ENCODE results near the gene PPP2R1B. TPM values are rescaled to one million over a fixed set of nuclear protein-coding genes. Genes with fewer than 3 reads are reported as not detected.
"Not testable (repeated sequence)": the region's sequence is repeated elsewhere in the genome, so short reads cannot be mapped to it uniquely, and the experiment has no call there.

Gene PPP2R1B
- total RNA-seq, 1 donor from 2014 or later: 58.1 TPM

DNA sequence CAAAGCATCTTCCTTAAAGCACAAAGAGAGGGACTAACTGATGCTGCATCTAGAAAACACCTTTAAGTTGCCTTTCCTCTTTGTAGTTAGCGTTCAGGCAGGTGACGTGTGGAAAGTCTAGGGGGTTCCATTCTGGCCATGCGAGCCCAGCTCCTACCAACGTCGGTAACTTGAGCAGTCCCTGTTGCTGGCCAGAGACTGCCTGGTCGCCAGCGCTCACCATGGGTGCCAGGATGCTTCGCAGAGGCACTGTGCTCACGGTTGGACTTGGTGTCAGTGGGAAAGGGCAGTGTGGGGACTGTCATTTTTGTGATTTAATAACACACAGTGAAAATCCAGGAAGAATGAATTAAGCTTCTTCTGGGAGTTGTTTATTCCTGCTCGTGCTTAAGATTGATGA is 40.6 kb downstream of the PPP2R1B start:
- Mint-ChIP-seq H3K36me3 (ENCODE audit: low read depth) (peaks cover 18% of the 10 kb centered on the region), H3K4me1 (ENCODE audit: low read depth) (no peaks in the 10 kb centered on the region), H3K9me3 (no peaks in the 10 kb centered on the region), H3K4me3 (no peak overlapping the region), H3K27me3 (ENCODE audit: insufficient read depth) (no peaks in the 10 kb centered on the region), H3K27ac (no peak overlapping the region)
- no peak for DNase-seq (ENCODE audit: low spot score)
- intact Hi-C loops (cut with micrococcal nuclease): no loop called here

GRCh38 chr11:111724615-111725129 is 41.5 kb downstream of the PPP2R1B start:
- no peak overlapping the region for H3K4me3 Mint-ChIP-seq
- H3K27me3 Mint-ChIP-seq (ENCODE audit: insufficient read depth): no peaks in the 10 kb centered on the region
- peaks cover 20% of the 10 kb centered on the region for H3K36me3 Mint-ChIP-seq (ENCODE audit: low read depth)
- no peaks in the 10 kb centered on the region for H3K9me3 Mint-ChIP-seq
- intact Hi-C loops (cut with micrococcal nuclease): no loop called here
- H3K4me1 Mint-ChIP-seq (ENCODE audit: low read depth): no peaks in the 10 kb centered on the region
- no peak for DNase-seq (ENCODE audit: low spot score)
- no peak overlapping the region for H3K27ac Mint-ChIP-seq

- Mint-ChIP-seq H3K4me3 (no peak overlapping the region), H3K27ac (no peak overlapping the region), H3K36me3 (ENCODE audit: low read depth) (peaks cover 23% of the 10 kb centered on the region), H3K27me3 (ENCODE audit: insufficient read depth) (no peaks in the 10 kb centered on the region), H3K4me1 (ENCODE audit: low read depth) (no peaks in the 10 kb centered on the region), H3K9me3 (no peaks in the 10 kb centered on the region)
- intact Hi-C loops (cut with micrococcal nuclease): no loop called here
- no peak for DNase-seq (ENCODE audit: low spot score)
Measured at GRCh38 chr11:111723595-111723994, 42.6 kb downstream of the PPP2R1B start.

DNA sequence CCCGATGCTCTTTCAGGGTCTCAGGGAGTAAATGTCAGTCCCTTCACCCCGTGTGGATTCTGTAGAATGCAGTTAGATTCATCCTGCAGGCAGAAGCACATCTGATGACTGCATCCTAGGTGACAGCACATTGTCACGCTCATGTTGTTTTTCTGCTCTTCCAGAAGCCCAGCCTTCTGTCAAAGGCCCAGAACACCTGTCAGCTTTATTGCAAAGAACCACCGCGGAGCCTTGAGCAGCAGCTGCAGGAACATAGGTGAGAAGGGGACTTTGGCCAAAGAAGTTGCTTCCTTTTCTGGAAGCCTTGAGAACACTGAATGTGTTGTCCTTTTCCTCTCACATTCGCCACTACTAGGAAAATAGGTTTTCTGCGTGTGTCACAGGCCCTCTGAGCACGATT is 43.7 kb downstream of the PPP2R1B start:
- Mint-ChIP-seq H3K27me3 (ENCODE audit: insufficient read depth) (no peaks in the 10 kb centered on the region), H3K4me3 (no peak overlapping the region), H3K36me3 (ENCODE audit: low read depth) (peaks cover 24% of the 10 kb centered on the region), H3K27ac (no peak overlapping the region), H3K4me1 (ENCODE audit: low read depth) (no peaks in the 10 kb centered on the region), H3K9me3 (no peaks in the 10 kb centered on the region)
- DNase-seq (ENCODE audit: low spot score): no peak
- intact Hi-C loops (cut with micrococcal nuclease): no loop called here

DNA sequence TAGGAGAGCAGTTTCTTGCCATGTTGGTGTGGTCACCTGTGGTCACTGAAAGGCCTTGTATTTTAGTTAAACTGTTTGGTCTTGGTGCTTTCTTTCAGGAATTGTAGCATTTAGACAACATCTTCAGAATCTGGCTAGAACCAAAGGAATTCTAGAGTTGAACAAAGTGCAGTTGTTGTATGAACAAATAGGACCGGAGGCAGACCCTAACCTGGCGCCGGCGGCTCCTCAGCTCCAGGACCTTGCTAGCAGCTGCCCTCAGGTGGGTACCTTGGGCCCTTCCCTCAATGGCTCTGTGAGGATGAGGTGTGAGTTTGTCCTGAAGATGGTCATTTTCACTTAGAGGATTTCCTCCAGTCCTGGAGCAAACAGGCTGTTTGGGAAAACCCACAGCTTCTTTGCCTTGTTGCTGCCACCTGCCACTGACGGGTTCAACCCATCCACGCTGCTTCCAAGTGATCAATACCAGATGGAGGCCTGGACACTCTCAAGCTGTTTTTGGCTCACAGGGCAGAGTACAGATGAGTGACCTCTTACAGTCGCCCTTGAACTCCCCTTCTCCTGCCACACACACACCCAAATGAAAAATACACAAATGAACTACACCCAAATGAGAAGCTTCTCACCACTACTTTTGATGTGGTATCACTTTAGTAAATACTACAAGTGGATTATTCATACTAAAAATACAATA is 45.2 kb downstream of the PPP2R1B start:
- intact Hi-C loops (cut with micrococcal nuclease): no loop called here
- no peaks in the 10 kb centered on the region for H3K9me3 Mint-ChIP-seq
- H3K4me3 Mint-ChIP-seq: no peak overlapping the region
- H3K27me3 Mint-ChIP-seq (ENCODE audit: insufficient read depth): no peaks in the 10 kb centered on the region
- peaks cover 24% of the 10 kb centered on the region for H3K36me3 Mint-ChIP-seq (ENCODE audit: low read depth)
- H3K4me1 Mint-ChIP-seq (ENCODE audit: low read depth): no peaks in the 10 kb centered on the region
- no peak overlapping the region for H3K27ac Mint-ChIP-seq
- DNase-seq (ENCODE audit: low spot score): no peak

DNA sequence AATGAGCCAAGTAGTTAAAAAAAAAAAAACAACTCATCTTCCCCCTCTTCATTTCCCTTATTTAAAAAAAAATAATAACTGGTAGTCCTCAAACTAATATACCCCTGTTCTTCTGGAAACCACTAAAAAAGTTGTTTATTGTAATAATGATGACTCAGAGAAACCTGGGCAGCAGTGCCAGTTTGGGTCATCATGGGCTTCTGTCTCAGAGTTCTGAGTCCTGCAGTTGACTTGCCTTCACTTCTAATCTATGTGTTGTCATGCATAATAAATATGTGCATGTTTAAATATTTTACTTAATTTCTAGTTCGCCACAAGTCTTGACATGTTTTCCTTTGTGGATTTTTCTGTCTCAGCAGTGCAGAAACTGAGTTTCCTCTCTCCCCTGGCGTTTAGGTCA is 46.8 kb downstream of the PPP2R1B start:
- no peak for DNase-seq (ENCODE audit: low spot score)
- Mint-ChIP-seq H3K4me1 (ENCODE audit: low read depth) (no peaks in the 10 kb centered on the region), H3K9me3 (no peaks in the 10 kb centered on the region), H3K4me3 (no peak overlapping the region), H3K27me3 (ENCODE audit: insufficient read depth) (no peaks in the 10 kb centered on the region), H3K36me3 (ENCODE audit: low read depth) (peaks cover 25% of the 10 kb centered on the region), H3K27ac (no peak overlapping the region)
- intact Hi-C loops (cut with micrococcal nuclease): no loop called here

GRCh38 chr11:111718859-111719258 is 47.3 kb downstream of the PPP2R1B start:
- intact Hi-C loops (cut with micrococcal nuclease): no loop called here
- Mint-ChIP-seq H3K27me3 (ENCODE audit: insufficient read depth) (no peaks in the 10 kb centered on the region), H3K4me1 (ENCODE audit: low read depth) (no peaks in the 10 kb centered on the region), H3K27ac (no peak overlapping the region), H3K4me3 (no peak overlapping the region), H3K9me3 (no peaks in the 10 kb centered on the region), H3K36me3 (ENCODE audit: low read depth) (peaks cover 25% of the 10 kb centered on the region)
- no peak for DNase-seq (ENCODE audit: low spot score)

DNA sequence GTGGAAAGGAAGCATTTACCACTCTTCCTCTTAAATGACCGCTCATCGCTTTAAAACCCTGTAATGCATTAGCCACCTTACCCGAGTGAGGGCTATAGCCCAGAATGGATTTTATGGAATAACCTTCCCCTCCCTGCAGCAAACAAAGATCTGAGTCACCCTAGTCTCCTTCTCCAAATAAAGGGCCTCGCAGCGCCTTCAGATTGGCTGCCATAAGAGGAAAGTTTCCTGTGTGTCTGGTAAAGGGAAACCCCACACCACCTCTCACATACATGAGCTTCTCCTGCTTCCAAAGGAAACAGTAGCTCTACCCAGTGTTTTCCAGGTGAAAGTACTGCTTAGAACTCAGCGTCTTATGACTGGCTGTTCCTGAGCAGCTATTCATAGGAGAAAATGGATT is 47.8 kb downstream of the PPP2R1B start:
- Mint-ChIP-seq H3K4me1 (ENCODE audit: low read depth) (no peaks in the 10 kb centered on the region), H3K36me3 (ENCODE audit: low read depth) (peaks cover 25% of the 10 kb centered on the region), H3K4me3 (no peak overlapping the region), H3K9me3 (no peaks in the 10 kb centered on the region), H3K27me3 (ENCODE audit: insufficient read depth) (no peaks in the 10 kb centered on the region), H3K27ac (no peak overlapping the region)
- intact Hi-C loops (cut with micrococcal nuclease): no loop called here
- no peak for DNase-seq (ENCODE audit: low spot score)

GRCh38 chr11:111717660-111718059 is 48.5 kb downstream of the PPP2R1B start:
- H3K27ac Mint-ChIP-seq; H3K4me3 Mint-ChIP-seq; H3K9me3 Mint-ChIP-seq; H3K27me3 Mint-ChIP-seq (ENCODE audit: insufficient read depth); intact Hi-C loops (cut with micrococcal nuclease); H3K4me1 Mint-ChIP-seq (ENCODE audit: low read depth); DNase-seq (ENCODE audit: low spot score): not testable (repeated sequence)
- peaks cover 18% of the 10 kb centered on the region for H3K36me3 Mint-ChIP-seq (ENCODE audit: low read depth)

- H3K36me3 Mint-ChIP-seq (ENCODE audit: low read depth): peaks cover 9% of the 10 kb centered on the region
- no peaks in the 10 kb centered on the region for H3K27me3 Mint-ChIP-seq (ENCODE audit: insufficient read depth)
Measured at GRCh38 chr11:111715142-111715816, 50.9 kb downstream of the PPP2R1B start.

GRCh38 chr11:111714522-111714921 is 51.7 kb downstream of the PPP2R1B start:
- Mint-ChIP-seq H3K36me3 (ENCODE audit: low read depth) (peaks cover 5% of the 10 kb centered on the region), H3K27me3 (ENCODE audit: insufficient read depth) (no peaks in the 10 kb centered on the region), H3K4me3 (no peak overlapping the region), H3K4me1 (ENCODE audit: low read depth) (no peaks in the 10 kb centered on the region), H3K27ac (no peak overlapping the region), H3K9me3 (no peaks in the 10 kb centered on the region)
- no peak for DNase-seq (ENCODE audit: low spot score)
- intact Hi-C loops (cut with micrococcal nuclease): no loop called here

More at GRCh38 chr11:111715142-111715816, 50.9 kb downstream of the PPP2R1B start:
- no peak overlapping the region for H3K27ac Mint-ChIP-seq
- no peaks in the 10 kb centered on the region for H3K4me1 Mint-ChIP-seq (ENCODE audit: low read depth)
- intact Hi-C loops (cut with micrococcal nuclease): no loop called here
- no peak for DNase-seq (ENCODE audit: low spot score)
- H3K9me3 Mint-ChIP-seq: no peaks in the 10 kb centered on the region
- H3K4me3 Mint-ChIP-seq: no peak overlapping the region

DNA sequence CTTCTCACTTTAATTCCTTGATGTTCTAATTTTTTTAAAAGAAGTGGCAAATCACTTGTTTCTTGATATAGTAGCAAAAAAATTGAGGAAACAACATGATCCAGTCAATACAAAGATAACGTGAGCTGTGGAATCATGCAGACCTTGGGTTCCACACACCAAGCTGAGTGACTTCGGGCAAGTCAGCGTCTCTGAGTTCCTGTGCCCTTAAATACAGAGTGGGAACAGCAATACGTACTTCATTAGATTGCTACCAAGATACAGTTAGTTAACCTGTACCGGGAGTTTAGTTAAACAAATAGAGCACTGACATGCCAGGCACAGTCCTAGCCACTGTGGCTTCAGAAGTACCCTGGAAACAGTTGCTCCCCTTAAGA is 58.5 kb downstream of the PPP2R1B start:
- Mint-ChIP-seq H3K27ac (no peak overlapping the region), H3K4me3 (no peak overlapping the region), H3K4me1 (ENCODE audit: low read depth) (no peaks in the 10 kb centered on the region), H3K27me3 (ENCODE audit: insufficient read depth) (no peaks in the 10 kb centered on the region), H3K9me3 (no peaks in the 10 kb centered on the region), H3K36me3 (ENCODE audit: low read depth) (peaks cover 14% of the 10 kb centered on the region)
- no peak for DNase-seq (ENCODE audit: low spot score)
- intact Hi-C loops (cut with micrococcal nuclease): no loop called here

- Mint-ChIP-seq H3K4me3 (no peak overlapping the region), H3K36me3 (ENCODE audit: low read depth) (peaks cover 14% of the 10 kb centered on the region), H3K9me3 (no peaks in the 10 kb centered on the region), H3K27ac (no peak overlapping the region), H3K27me3 (ENCODE audit: insufficient read depth) (no peaks in the 10 kb centered on the region), H3K4me1 (ENCODE audit: low read depth) (no peaks in the 10 kb centered on the region)
- DNase-seq (ENCODE audit: low spot score): no peak
- intact Hi-C loops (cut with micrococcal nuclease): no loop called here
Measured at GRCh38 chr11:111707039-111707690, 59.0 kb downstream of the PPP2R1B start.
